Endothelial cell of umbilical vein (primary cell): Measurements from ENCODE around the gene SCLY. TPM values are rescaled to one million over a fixed set of nuclear protein-coding genes. Genes with fewer than 3 reads are reported as not detected.

Experiments
- BruUV-seq: library from RNA; stranded (reverse); fragments of 400-500 nt; replicated peaks from 2 replicates; lab custom pipeline; 2021; lab: Mats Ljungman, UMichigan
- CTCF ChIA-PET: fragments of 300-600, 350-600 bp; sonication (Branson Sonifier 250); formaldehyde crosslinking; loops from one replicate; lab custom pipeline; 2021; ENCODE audit warnings: antibody characterized with exemption, inconsistent platforms; lab: Charles Lee
- POLR2A ChIA-PET: fragments of 300-600, 350-600 bp; sonication (Branson Sonifier 250); formaldehyde crosslinking; loops from one replicate; lab custom pipeline; 2021; ENCODE audit warnings: antibody characterized with exemption, inconsistent platforms; lab: Charles Lee
- DNase-seq: peaks from one replicate; pipeline ENCODE4 v3.0.0-alpha.2; 2011; ENCODE audit warnings: low read depth, low spot score
- FAIRE-seq: peaks from 2 replicates; lab custom pipeline; 2011; peaks lifted over from hg19 to GRCh38; lab: Jason Lieb, UNC
- H2AFZ ChIP-seq: 2 replicates; pipeline ENCODE4 v1.6.0; 2012; ENCODE audit warnings: low read depth, low read length, control low read depth, inconsistent platforms
- H3K27ac ChIP-seq: 2 replicates; pipeline ENCODE4 v1.5.1; 2011; ENCODE audit warnings: low read depth, mild to moderate bottlenecking, control low read depth, low read length, moderate library complexity; ENCODE audit not compliant: insufficient read depth
- H3K27me3 ChIP-seq, 2 experiments: 2 replicates each; pipeline versions ENCODE4 v1.6.0 to v1.6.1; 2011; ENCODE audit warnings: low read length in 2 of 2, mixed read lengths in 1 of 2; ENCODE audit not compliant: control insufficient read depth in 2 of 2, insufficient read depth in 2 of 2
- H3K36me3 ChIP-seq, 2 experiments: 2 replicates in 1 of 2; 3 replicates in 1 of 2; pipeline ENCODE4 v1.5.1; 2011; ENCODE audit warnings: low read length in 2 of 2, mild to moderate bottlenecking in 1 of 2, moderate library complexity in 1 of 2; ENCODE audit not compliant: control insufficient read depth in 2 of 2, insufficient read depth in 2 of 2; ENCODE audit errors: extremely low read depth in 1 of 2
- H3K4me1 ChIP-seq: 3 replicates; pipeline ENCODE4 v1.5.1; 2011; ENCODE audit warnings: mild to moderate bottlenecking, low read length; ENCODE audit not compliant: control insufficient read depth, insufficient read depth; ENCODE audit errors: extremely low read depth
- H3K4me2 ChIP-seq: 2 replicates; pipeline ENCODE4 v1.6.1; 2011; ENCODE audit warnings: low read length, control low read depth, mixed read lengths; ENCODE audit not compliant: insufficient read depth
- H3K4me3 ChIP-seq, 3 experiments: fragments of 200-600 bp in 1 of 3; sonication (generic), shearing (Covaris generic) in 1 of 3; replicated peaks in 1 of 3; 2 replicates each; pipeline ENCODE4 v1.5.1; 2011 to 2016; ENCODE audit warnings: control low read depth in 3 of 3, low read length in 3 of 3, mild to moderate bottlenecking in 2 of 3, inconsistent platforms in 1 of 3, low read depth in 1 of 3, moderate library complexity in 1 of 3; ENCODE audit not compliant: insufficient read depth in 1 of 3
- H3K79me2 ChIP-seq: 2 replicates; pipeline ENCODE4 v1.6.0; 2012; ENCODE audit warnings: low read length, inconsistent platforms; ENCODE audit not compliant: control insufficient read depth, insufficient read depth
- H3K9ac ChIP-seq: replicated peaks from 2 replicates; pipeline ENCODE3; 2011; ENCODE audit warnings: low read length, control low read depth; ENCODE audit not compliant: insufficient read depth; ENCODE audit errors: extremely low read depth
- H3K9me1 ChIP-seq: replicated peaks from 3 replicates; pipeline ENCODE4 v1.6.0; 2011; ENCODE audit warnings: mild to moderate bottlenecking, low read length; ENCODE audit not compliant: control insufficient read depth, insufficient read depth; ENCODE audit errors: extremely low read depth
- H3K9me3 ChIP-seq: replicated peaks from 2 replicates; pipeline ENCODE4 v1.5.1; 2012; ENCODE audit warnings: low read length, inconsistent platforms; ENCODE audit not compliant: control insufficient read depth, insufficient read depth
- H4K20me1 ChIP-seq: replicated peaks from 2 replicates; pipeline ENCODE3; 2011; ENCODE audit warnings: mild to moderate bottlenecking, low read length; ENCODE audit not compliant: control insufficient read depth, insufficient read depth; ENCODE audit errors: extremely low read depth
- EZH2 ChIP-seq: IDR thresholded peaks from 2 replicates; pipeline ENCODE4 v1.6.1; 2012; ENCODE audit warnings: borderline replicate concordance, low read depth, mild to moderate bottlenecking, moderate library complexity, low read length, inconsistent platforms; ENCODE audit not compliant: severe bottlenecking
- FOS ChIP-seq: IDR thresholded peaks from 2 replicates; pipeline ENCODE4 v1.6.1; 2011; ENCODE audit warnings: mild to moderate bottlenecking, low read length, moderate library complexity, borderline replicate concordance; ENCODE audit not compliant: insufficient read depth
- GATA2 ChIP-seq: IDR thresholded peaks from 2 replicates; pipeline ENCODE4 v1.7.0; 2011; ENCODE audit warnings: low read depth, mild to moderate bottlenecking, moderate library complexity, mixed read lengths, low read length; ENCODE audit not compliant: insufficient read length, insufficient read depth
- JUN ChIP-seq: IDR thresholded peaks from 2 replicates; pipeline ENCODE4 v1.6.1; 2011; ENCODE audit warnings: borderline replicate concordance, low read depth; ENCODE audit not compliant: insufficient read length, insufficient read depth
- MAX ChIP-seq: IDR thresholded peaks from 2 replicates; pipeline ENCODE4 v1.6.1; 2011; ENCODE audit not compliant: insufficient read depth, insufficient read length
- MYC ChIP-seq: IDR thresholded peaks from one replicate; pipeline ENCODE4 v1.6.1; 2011; ENCODE audit warnings: mild to moderate bottlenecking, low read depth, low read length
- POLR2A ChIP-seq: IDR thresholded peaks from 2 replicates; pipeline ENCODE4 v1.6.1; 2012; ENCODE audit warnings: low read depth, mild to moderate bottlenecking, control low read depth, low read length
- POLR2AphosphoS5 ChIP-seq: IDR thresholded peaks from 2 replicates; pipeline ENCODE4 v1.6.1; 2012; ENCODE audit warnings: low read depth, mild to moderate bottlenecking, control low read depth, low read length, moderate library complexity; ENCODE audit not compliant: insufficient read depth
- dilution Hi-C: fragments of 300-500 bp; cut with MboI; formaldehyde crosslinking; loops from one replicate; pipeline ENCODE4 v1.15.0; 2019; ENCODE audit warnings: low sequenced_read_pairs; ENCODE audit not compliant: extremely low pct_ligation_motif_present
- intact Hi-C: fragments of 100-400 bp; cut with micrococcal nuclease; formaldehyde crosslinking; loops from one replicate; pipeline ENCODE4 v1.10.0; 2022
- polyA plus RNA-seq, 4 experiments: library from polyadenylated mRNA; depleted of rRNA in 3 of 4; stranded (reverse) in 3 of 4; unstranded in 1 of 4; fragments of >200 nt; gene quantifications; 2 replicates each; pipeline versions ENCODE4 v1.2.1 to v1.2.3, GENCODE V29; 2011 to 2012; ENCODE audit warnings: missing spikeins in 1 of 4
- total RNA-seq: library from RNA; stranded (reverse); gene quantifications from 2 replicates; pipeline ENCODE4 v1.2.3, GENCODE V29; 2021
- TF ChIP-seq, protein P1 (sequence below), 2 donors: IDR thresholded peaks; 1 replicate in 1 of 2; 2 replicates in 1 of 2; pipeline ENCODE4 v1.5.1; 2011; ENCODE audit warnings: low read length in 2 of 2, mild to moderate bottlenecking in 2 of 2, moderate library complexity in 2 of 2, control low read depth in 1 of 2, inconsistent platforms in 1 of 2, low read depth in 1 of 2; ENCODE audit not compliant: insufficient read depth in 1 of 2; ENCODE audit errors: extremely low read depth in 1 of 2

SCLY gene
- total and polyA plus RNA-seq, 2 donors (not counting 3 experiments of a cell fraction or from before 2014, with no cell fraction given) = 22.6 to 32.7 TPM

GRCh38 chr2:238099714-238100048 lies 38.9 kb downstream of the SCLY start:
- Histone ChIP-seq H3K9me3 (no peaks in the 10 kb centered on the region), H2AFZ (no peak overlapping the region), H3K27ac (no peak overlapping the region), H3K4me1 (no peaks in the 10 kb centered on the region), H4K20me1 (no peaks in the 10 kb centered on the region), H3K9me1 (no peaks in the 10 kb centered on the region), H3K79me2 (no peaks in the 10 kb centered on the region), H3K27me3 (no peaks in the 10 kb centered on the region), H3K36me3 (no peaks in the 10 kb centered on the region), H3K4me3 (no peak overlapping the region), H3K4me2 (no peak overlapping the region), H3K9ac (no peak overlapping the region)
- FAIRE-seq = no peak
- POLR2A ChIA-PET = no interaction called here
- dilution Hi-C loops = no loop called here
- no TSS peak for BruUV-seq
- TF ChIP-seq EZH2 = no peak
- no peak for TF ChIP-seq MAX
- TF ChIP-seq, protein P1, sequence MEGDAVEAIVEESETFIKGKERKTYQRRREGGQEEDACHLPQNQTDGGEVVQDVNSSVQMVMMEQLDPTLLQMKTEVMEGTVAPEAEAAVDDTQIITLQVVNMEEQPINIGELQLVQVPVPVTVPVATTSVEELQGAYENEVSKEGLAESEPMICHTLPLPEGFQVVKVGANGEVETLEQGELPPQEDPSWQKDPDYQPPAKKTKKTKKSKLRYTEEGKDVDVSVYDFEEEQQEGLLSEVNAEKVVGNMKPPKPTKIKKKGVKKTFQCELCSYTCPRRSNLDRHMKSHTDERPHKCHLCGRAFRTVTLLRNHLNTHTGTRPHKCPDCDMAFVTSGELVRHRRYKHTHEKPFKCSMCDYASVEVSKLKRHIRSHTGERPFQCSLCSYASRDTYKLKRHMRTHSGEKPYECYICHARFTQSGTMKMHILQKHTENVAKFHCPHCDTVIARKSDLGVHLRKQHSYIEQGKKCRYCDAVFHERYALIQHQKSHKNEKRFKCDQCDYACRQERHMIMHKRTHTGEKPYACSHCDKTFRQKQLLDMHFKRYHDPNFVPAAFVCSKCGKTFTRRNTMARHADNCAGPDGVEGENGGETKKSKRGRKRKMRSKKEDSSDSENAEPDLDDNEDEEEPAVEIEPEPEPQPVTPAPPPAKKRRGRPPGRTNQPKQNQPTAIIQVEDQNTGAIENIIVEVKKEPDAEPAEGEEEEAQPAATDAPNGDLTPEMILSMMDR (IDR thresholded peaks at IDR 0.05; ENCODE audit: extremely low read depth in 1 of 2, insufficient read depth in 1 of 2, low read depth in 1 of 2, low read length in 2 of 2) = no peak
- TF ChIP-seq MYC = no peak
- TF ChIP-seq FOS = no peak
- no peak for TF ChIP-seq JUN
- TF ChIP-seq GATA2 = no peak
- TF ChIP-seq POLR2AphosphoS5 = no peak
- TF ChIP-seq POLR2A = no peak
- DNase-seq = no peak
- CTCF ChIA-PET = interaction anchor here (2.2 kb wide), 1 partner anchor 9 kb away, joined by 5 read pairs; no protein-coding TSS in a partner anchor
- intact Hi-C loops = loop anchor here (10.0 kb wide), 1 partner anchor 175 kb away; no protein-coding TSS in a partner anchor
